SU-DHL-6 (cell line): ENCODE data around the gene GNPTAB.

Source experiments
- H2AFZ ChIP-seq: fragments of 200-600 bp; sonication (generic); 2 replicates; pipeline ENCODE4 v1.6.1; 2014; ENCODE audit warnings: low read depth, mild to moderate bottlenecking, moderate library complexity, mixed read lengths, antibody characterized with exemption, low read length; ENCODE audit not compliant: severe bottlenecking
- H3F3A ChIP-seq: fragments of 200-600 bp; shearing (Covaris generic); 2 replicates; pipeline ENCODE4 v1.6.0; 2016; ENCODE audit warnings: antibody characterized with exemption, mild to moderate bottlenecking; ENCODE audit not compliant: insufficient read depth
- H3K27ac ChIP-seq: fragments of 200-600 bp; sonication (generic); 2 replicates; pipeline ENCODE4 v1.5.1; 2016; ENCODE audit warnings: low read depth, mild to moderate bottlenecking, low read length, moderate library complexity, mixed read lengths
- H3K27me3 ChIP-seq: fragments of 200-600 bp; sonication (generic), shearing (Covaris generic); 2 replicates; pipeline ENCODE4 v1.6.0; 2014; ENCODE audit warnings: mild to moderate bottlenecking, low read length
- H3K36me3 ChIP-seq: fragments of 200-600 bp; sonication (generic); 2 replicates; pipeline ENCODE4 v1.6.1; 2014; ENCODE audit warnings: mild to moderate bottlenecking, low read length, mixed read lengths
- H3K4me2 ChIP-seq: fragments of 300-600, 200-600 bp; shearing (Covaris generic), sonication (generic); 2 replicates; pipeline ENCODE4 v1.6.0; 2014; ENCODE audit warnings: low read length, low read depth, mild to moderate bottlenecking; ENCODE audit not compliant: poor library complexity, severe bottlenecking
- H3K4me3 ChIP-seq: fragments of 200-600 bp; sonication (generic); 2 replicates; pipeline ENCODE4 v1.5.1; 2014; ENCODE audit warnings: antibody characterized with exemption, low read length, mild to moderate bottlenecking, mixed read lengths; ENCODE audit not compliant: insufficient read depth, poor library complexity, severe bottlenecking
- H3K79me2 ChIP-seq: fragments of 200-600 bp; sonication (generic); 2 replicates; pipeline ENCODE4 v1.6.1; 2014; ENCODE audit warnings: mild to moderate bottlenecking, low read length, moderate library complexity; ENCODE audit not compliant: insufficient read depth
- H3K9ac ChIP-seq: fragments of 200-600 bp; sonication (generic); 2 replicates; pipeline ENCODE4 v1.7.0; 2014; ENCODE audit warnings: mild to moderate bottlenecking, low read length
- H3K9me2 ChIP-seq: fragments of 200-600 bp; sonication (generic); replicated peaks from 2 replicates; pipeline ENCODE4 v1.6.1; 2014; ENCODE audit warnings: low read length; ENCODE audit not compliant: insufficient read depth
- H3K9me3 ChIP-seq: fragments of 200-600 bp; sonication (generic); 2 replicates; pipeline ENCODE4 v1.6.1; 2014; ENCODE audit warnings: low read length, mixed read lengths; ENCODE audit not compliant: insufficient read depth
- H4K20me1 ChIP-seq: fragments of 200-600 bp; sonication (generic); 2 replicates; pipeline ENCODE4 v1.6.1; 2014; ENCODE audit warnings: low read depth, mild to moderate bottlenecking, antibody characterized with exemption, low read length, moderate library complexity, mixed read lengths
- CTCF ChIP-seq: fragments of 200-600 bp; sonication (generic); IDR thresholded peaks from one replicate; pipeline ENCODE4 v1.5.1; 2017; ENCODE audit warnings: antibody characterized with exemption, mild to moderate bottlenecking, low read length, moderate library complexity; ENCODE audit not compliant: insufficient read depth, poor library complexity, severe bottlenecking
- EZH2phosphoT487 ChIP-seq: fragments of 200-600 bp; sonication (generic), shearing (Covaris generic); conservative IDR thresholded peaks from 2 replicates; pipeline ENCODE4 v1.6.1; 2018; ENCODE audit warnings: mild to moderate bottlenecking, antibody characterized with exemption, low read length, moderate library complexity, mixed read lengths

Gene GNPTAB

GRCh38 chr12:101743724-101744472 lies 86.9 kb downstream of the GNPTAB start:
- H3F3A ChIP-seq, result peaks cover 30% of the 10 kb centered on the region
- H4K20me1 ChIP-seq, result no peaks in the 10 kb centered on the region
- no peaks in the 10 kb centered on the region for H3K79me2 ChIP-seq
- H3K4me2 ChIP-seq, result peak overlapping the region; percentile 74
- H3K9ac ChIP-seq, result peak overlapping the region; percentile 50
- H3K4me3 ChIP-seq, result peak overlapping the region; percentile 33
- H3K9me3 ChIP-seq, result no peaks in the 10 kb centered on the region
- H3K9me2 ChIP-seq, result no peaks in the 10 kb centered on the region
- no peaks in the 10 kb centered on the region for H3K27me3 ChIP-seq
- TF ChIP-seq CTCF (peak; percentile 30), EZH2phosphoT487 (no peak)
- peaks cover 17% of the 10 kb centered on the region for H3K36me3 ChIP-seq
- H2AFZ ChIP-seq, result peak overlapping the region; percentile 6
- H3K27ac ChIP-seq, result peak overlapping the region; percentile 97

- no peak overlapping the region for H2AFZ ChIP-seq
- H3K4me3 ChIP-seq, result peak overlapping the region; percentile 33
- H3K27ac ChIP-seq, result peak overlapping the region; percentile 97
- H3K9me3 ChIP-seq, result no peaks in the 10 kb centered on the region
- H3K36me3 ChIP-seq, result peaks cover 10% of the 10 kb centered on the region; the same call in 1 of the 2 replicates
- no peaks in the 10 kb centered on the region for H3K79me2 ChIP-seq
- H3F3A ChIP-seq, result peaks cover 30% of the 10 kb centered on the region
- no peak for TF ChIP-seq EZH2phosphoT487
- no peak for TF ChIP-seq CTCF
- peak overlapping the region; percentile 74 for H3K4me2 ChIP-seq
- H3K9ac ChIP-seq, result peak overlapping the region; percentile 17
- H3K9me2 ChIP-seq, result no peaks in the 10 kb centered on the region
- no peaks in the 10 kb centered on the region for H4K20me1 ChIP-seq
- no peaks in the 10 kb centered on the region for H3K27me3 ChIP-seq
These were observed 87.5 kb downstream of the GNPTAB start for GRCh38 chr12:101743242-101743641.

GRCh38 chr12:101740980-101741379 lies 89.8 kb downstream of the GNPTAB start:
- TF ChIP-seq EZH2phosphoT487 (no peak), CTCF (no peak)
- no peaks in the 10 kb centered on the region for H3K36me3 ChIP-seq
- no peaks in the 10 kb centered on the region for H4K20me1 ChIP-seq
- H3K9ac ChIP-seq, result no peak overlapping the region
- no peaks in the 10 kb centered on the region for H3K79me2 ChIP-seq
- H3K4me2 ChIP-seq, result no peak overlapping the region
- no peaks in the 10 kb centered on the region for H3K27me3 ChIP-seq
- peaks cover 23% of the 10 kb centered on the region for H3F3A ChIP-seq
- no peak overlapping the region for H2AFZ ChIP-seq
- no peaks in the 10 kb centered on the region for H3K9me3 ChIP-seq
- no peak overlapping the region for H3K27ac ChIP-seq
- no peaks in the 10 kb centered on the region for H3K9me2 ChIP-seq
- H3K4me3 ChIP-seq, result no peak overlapping the region
